ENCODE results near the gene SLC22A5. TPM values are rescaled to one million over a fixed set of nuclear protein-coding genes. Genes with fewer than 3 reads are reported as not detected.
"Not testable (repeated sequence)": the region's sequence is repeated elsewhere in the genome, so short reads cannot be mapped to it uniquely, and the experiment has no call there.

The SLC22A5 gene
- total RNA-seq, 1 donor from 2014 or later = 2.6 TPM

GRCh38 chr5:132386644-132387286 is 17.3 kb downstream of the SLC22A5 start:
- DNase-seq (ENCODE audit: extremely low read depth, low read depth, low spot score) = no peak

- no peak for DNase-seq (ENCODE audit: extremely low read depth, low read depth, low spot score)
These were observed 18.2 kb downstream of the SLC22A5 start for GRCh38 chr5:132387640-132388117.

- peak; percentile 90 for DNase-seq (ENCODE audit: extremely low read depth, low read depth, low spot score)
These were observed 18.9 kb downstream of the SLC22A5 start for GRCh38 chr5:132388244-132389050.

GRCh38 chr5:132389051-132389331 is 19.5 kb downstream of the SLC22A5 start:
- DNase-seq (ENCODE audit: extremely low read depth, low read depth, low spot score) = no peak

- no peak for DNase-seq (ENCODE audit: extremely low read depth, low read depth, low spot score)
These were observed 20.2 kb downstream of the SLC22A5 start for GRCh38 chr5:132389585-132390286.

- DNase-seq (ENCODE audit: extremely low read depth, low read depth, low spot score) = no peak
These were observed 21.7 kb downstream of the SLC22A5 start for GRCh38 chr5:132391247-132391646.

GRCh38 chr5:132391870-132392269 is 22.4 kb downstream of the SLC22A5 start:
- no peak for DNase-seq (ENCODE audit: extremely low read depth, low read depth, low spot score)

GRCh38 chr5:132392411-132392810 is 22.9 kb downstream of the SLC22A5 start:
- DNase-seq (ENCODE audit: extremely low read depth, low read depth, low spot score) = no peak

- no peak for DNase-seq (ENCODE audit: extremely low read depth, low read depth, low spot score)
These were observed 23.7 kb downstream of the SLC22A5 start for GRCh38 chr5:132392978-132393825.

- DNase-seq (ENCODE audit: extremely low read depth, low read depth, low spot score) = no peak
These were observed 25.3 kb downstream of the SLC22A5 start for GRCh38 chr5:132394667-132395259.

- DNase-seq (ENCODE audit: extremely low read depth, low read depth, low spot score) = no peak
These were observed 27.1 kb downstream of the SLC22A5 start for GRCh38 chr5:132396589-132397031.

- DNase-seq (ENCODE audit: extremely low read depth, low read depth, low spot score) = no peak
These were observed 27.7 kb downstream of the SLC22A5 start for GRCh38 chr5:132397224-132397623.

- not testable (repeated sequence) for DNase-seq (ENCODE audit: extremely low read depth, low read depth, low spot score)
These were observed 28.6 kb downstream of the SLC22A5 start for GRCh38 chr5:132397936-132398675.

- not testable (repeated sequence) for DNase-seq (ENCODE audit: extremely low read depth, low read depth, low spot score)
These were observed 34.5 kb downstream of the SLC22A5 start for GRCh38 chr5:132404041-132404440.

- DNase-seq (ENCODE audit: extremely low read depth, low read depth, low spot score) = no peak
These were observed 36.1 kb downstream of the SLC22A5 start for GRCh38 chr5:132405646-132406045.

- DNase-seq (ENCODE audit: extremely low read depth, low read depth, low spot score) = no peak
These were observed 36.8 kb downstream of the SLC22A5 start for GRCh38 chr5:132406144-132406783.

- DNase-seq (ENCODE audit: extremely low read depth, low read depth, low spot score) = no peak
These were observed 38.5 kb downstream of the SLC22A5 start for GRCh38 chr5:132407970-132408369.

GRCh38 chr5:132408456-132408855 is 38.9 kb downstream of the SLC22A5 start:
- no peak for DNase-seq (ENCODE audit: extremely low read depth, low read depth, low spot score)

GRCh38 chr5:132408965-132409364 is 39.5 kb downstream of the SLC22A5 start:
- DNase-seq (ENCODE audit: extremely low read depth, low read depth, low spot score) = no peak
